PC-9 (cell line): ENCODE results near the gene PLVAP. TPM values are rescaled to one million over a fixed set of nuclear protein-coding genes. Genes with fewer than 3 reads are reported as not detected.

ENCODE experiments used
- BruUV-seq: library from RNA; stranded (reverse); fragments of 400-500 nt; replicated peaks from 2 replicates; lab custom pipeline; 2021; lab: Mats Ljungman, UMichigan
- CTCF ChIA-PET: fragments of 300-600 bp; sonication (Branson Sonifier 250); formaldehyde crosslinking; loops from one replicate; lab custom pipeline; 2022; ENCODE audit warnings: antibody characterized with exemption; lab: Charles Lee
- POLR2A ChIA-PET: fragments of 300-600 bp; sonication (Branson Sonifier 250); formaldehyde crosslinking; loops from one replicate; lab custom pipeline; 2022; ENCODE audit warnings: antibody characterized with exemption; ENCODE audit not compliant: unreplicated experiment; lab: Charles Lee
- DNase-seq, 2 experiments: peaks; one replicate each; pipeline versions ENCODE4 v3.0.0 to v3.0.0-alpha.2; 2015 to 2022; ENCODE audit warnings: mixed read lengths in 1 of 2
- H2AFZ ChIP-seq: fragments of 200-600 bp; sonication (generic); 2 replicates; pipeline ENCODE4 v1.8.1; 2017; ENCODE audit warnings: antibody characterized with exemption
- H3F3A ChIP-seq: fragments of 200-600 bp; sonication (generic); 2 replicates; pipeline ENCODE4 v1.8.1; 2017; ENCODE audit warnings: antibody characterized with exemption, mild to moderate bottlenecking, low read depth; ENCODE audit not compliant: insufficient read depth
- H3K27ac ChIP-seq: fragments of 200-600 bp; sonication (generic); 2 replicates; pipeline ENCODE4 v1.6.1; 2016; ENCODE audit warnings: mixed run types
- H3K27me3 ChIP-seq: fragments of 200-600 bp; sonication (generic); 2 replicates; pipeline ENCODE4 v1.6.1; 2016; ENCODE audit warnings: low read depth, mixed run types; ENCODE audit not compliant: insufficient read depth
- H3K36me3 ChIP-seq: fragments of 200-600 bp; sonication (generic); 2 replicates; pipeline ENCODE4 v1.6.1; 2016; ENCODE audit warnings: low read depth, mixed run types
- H3K4me1 ChIP-seq: fragments of 200-600 bp; sonication (generic); replicated peaks from 2 replicates; pipeline ENCODE4 v1.6.1; 2016; ENCODE audit warnings: mixed run types; ENCODE audit not compliant: insufficient read depth
- H3K4me2 ChIP-seq: fragments of 200-600 bp; sonication (generic); 2 replicates; pipeline ENCODE4 v1.6.1; 2017; ENCODE audit warnings: mixed run types
- H3K4me3 ChIP-seq: fragments of 200-600 bp; sonication (generic); 2 replicates; pipeline ENCODE4 v1.6.1; 2016; ENCODE audit warnings: mixed run types
- H3K79me2 ChIP-seq: fragments of 200-600 bp; sonication (generic); 2 replicates; pipeline ENCODE4 v1.6.1; 2017; ENCODE audit warnings: low read depth, mixed run types
- H3K9me2 ChIP-seq: fragments of 200-600 bp; sonication (generic); 2 replicates; pipeline ENCODE4 v1.8.1; 2017; ENCODE audit warnings: mild to moderate bottlenecking; ENCODE audit not compliant: insufficient read depth
- H3K9me3 ChIP-seq: fragments of 200-600 bp; sonication (generic); 2 replicates; pipeline ENCODE4 v1.8.1; 2016; ENCODE audit warnings: low read depth; ENCODE audit not compliant: insufficient read depth
- H4K20me1 ChIP-seq: fragments of 200-600 bp; sonication (generic); 2 replicates; pipeline ENCODE4 v1.8.1; 2017; ENCODE audit not compliant: insufficient read depth
- CTCF ChIP-seq: fragments of 200-600 bp; sonication (generic); conservative IDR thresholded peaks from 2 replicates; pipeline ENCODE4 v1.6.1; 2017; ENCODE audit warnings: mixed run types, antibody characterized with exemption, mild to moderate bottlenecking, moderate library complexity
- EZH2 ChIP-seq: fragments of 200-600 bp; sonication (generic); IDR thresholded peaks from 2 replicates; pipeline ENCODE4 v1.8.0; 2017; ENCODE audit warnings: antibody characterized with exemption, low read depth
- intact Hi-C: fragments of 100-400 bp; cut with micrococcal nuclease; formaldehyde crosslinking; loops from one replicate; pipeline ENCODE4 v1.10.0; 2022; ENCODE audit not compliant: unreplicated experiment
- total RNA-seq: library from RNA; stranded (reverse); gene quantifications from 2 replicates; pipeline ENCODE4 v1.2.3, GENCODE V29; 2021

PLVAP gene
- total RNA-seq, 1 experiment from 2014 or later = not detected

GRCh38 chr19:17328517-17329365 is 48.4 kb downstream of the PLVAP start:
- no peak for DNase-seq
- Histone ChIP-seq H3K79me2 (no peaks in the 10 kb centered on the region), H3K36me3 (no peaks in the 10 kb centered on the region), H2AFZ (peak overlapping the region; percentile 82), H3K27ac (no peak overlapping the region), H3K4me1 (peaks cover 29% of the 10 kb centered on the region), H3K4me3 (peak overlapping the region; percentile 79), H3K27me3 (no peaks in the 10 kb centered on the region), H3F3A (peaks cover 37% of the 10 kb centered on the region), H4K20me1 (no peaks in the 10 kb centered on the region), H3K9me2 (no peaks in the 10 kb centered on the region), H3K4me2 (peak overlapping the region; percentile 84), H3K9me3 (no peaks in the 10 kb centered on the region)
- ChIA-PET CTCF (interaction anchor here (0.6 kb wide), 4 partner anchors 13 to 195 kb away, joined by 3 to 8 read pairs (median 3); no protein-coding TSS in a partner anchor), POLR2A (interaction anchor here (0.6 kb wide), 3 partner anchors 15 to 584 kb away, joined by 5 to 21 read pairs (median 8); partner anchors contain the start of gene MAP1S)
- intact Hi-C loops = loop anchor here (5.0 kb wide), 1 partner anchor 36 kb away; no protein-coding TSS in a partner anchor
- TF ChIP-seq EZH2 (no peak), CTCF (no peak)
- BruUV-seq = TSS peak; percentile 15

GRCh38 chr19:17327654-17328516 is 49.3 kb downstream of the PLVAP start:
- H2AFZ ChIP-seq = peak overlapping the region; percentile 82
- ChIA-PET CTCF (interaction anchor here (0.6 kb wide), 4 partner anchors 12 to 194 kb away, joined by 3 to 8 read pairs (median 3); no protein-coding TSS in a partner anchor), POLR2A (interaction anchor here (0.6 to 0.7 kb wide), 5 partner anchors 16 to 583 kb away, joined by 3 to 21 read pairs (median 5); partner anchors contain the start of genes MAP1S and PGLS)
- peak; percentile 70 for TF ChIP-seq CTCF
- TF ChIP-seq EZH2 = no peak
- peaks cover 23% of the 10 kb centered on the region for H3K4me1 ChIP-seq
- intact Hi-C loops = loop anchor here (5.0 kb wide), 1 partner anchor 36 kb away; no protein-coding TSS in a partner anchor
- no peaks in the 10 kb centered on the region for H3K9me2 ChIP-seq
- no peaks in the 10 kb centered on the region for H3K27me3 ChIP-seq
- H3K4me3 ChIP-seq = peak overlapping the region; percentile 79
- peak; percentile 86 to 87 for DNase-seq
- TSS peak; percentile 33 for BruUV-seq
- peaks cover 37% of the 10 kb centered on the region for H3F3A ChIP-seq
- no peaks in the 10 kb centered on the region for H3K9me3 ChIP-seq
- no peaks in the 10 kb centered on the region for H3K79me2 ChIP-seq
- H3K27ac ChIP-seq = peak overlapping the region; percentile 33; the same call in 1 of the 2 replicates
- no peaks in the 10 kb centered on the region for H3K36me3 ChIP-seq
- H4K20me1 ChIP-seq = peaks cover 3% of the 10 kb centered on the region; the same call in 1 of the 2 replicates
- H3K4me2 ChIP-seq = peak overlapping the region; percentile 84
